Measurements from ENCODE around the gene HTT-AS. TPM values are rescaled to one million over a fixed set of nuclear protein-coding genes. Genes with fewer than 3 reads are reported as not detected.

HTT-AS gene
- total and polyA plus RNA-seq, 2 of the 8 experiments (the other 6 are each of a cell fraction or from before 2014, with no cell fraction given): not detected

DNA sequence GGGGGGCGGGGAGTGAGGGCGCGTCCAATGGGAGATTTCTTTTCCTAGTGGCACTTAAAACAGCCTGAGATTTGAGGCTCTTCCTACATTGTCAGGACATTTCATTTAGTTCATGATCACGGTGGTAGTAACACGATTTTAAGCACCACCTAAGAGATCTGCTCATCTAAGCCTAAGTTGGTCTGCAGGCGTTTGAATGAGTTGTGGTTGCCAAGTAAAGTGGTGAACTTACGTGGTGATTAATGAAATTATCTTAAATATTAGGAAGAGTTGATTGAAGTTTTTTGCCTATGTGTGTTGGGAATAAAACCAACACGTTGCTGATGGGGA, 1.3 kb upstream of the HTT-AS start:
- Histone ChIP-seq H3K4ac (replicated peaks; ENCODE audit: insufficient read length, low read depth, low read length) (no peak overlapping the region), H2BK15ac (ENCODE audit: low read length) (no peak overlapping the region), H2BK12ac (ENCODE audit: low read depth, low read length) (no peak overlapping the region), H3K79me2 (ENCODE audit: control insufficient read depth in 1 of 2, insufficient read depth in 2 of 2, low read length in 2 of 2) (peaks cover 19 to 51% of the 10 kb centered on the region in 2 experiments), H3K4me1 (replicated peaks in 1 of 4; ENCODE audit: control insufficient read depth in 3 of 4, insufficient read depth in 4 of 4, low read length in 3 of 4) (peaks cover 2 to 5% (median 3%) of the 10 kb centered on the region in 4 experiments; a peak in 6 of 7 replicates), H4K5ac (ENCODE audit: insufficient read length, low read depth, low read length) (no peak overlapping the region), H3K18ac (ENCODE audit: extremely low read depth, low read length) (no peak overlapping the region), H2BK5ac (ENCODE audit: low read depth, low read length) (no peak overlapping the region), H2BK20ac (ENCODE audit: low read length) (no peak overlapping the region), H3K23me2 (ENCODE audit: low read depth, low read length) (peaks cover 9% of the 10 kb centered on the region), H3K36me3 (ENCODE audit: control insufficient read depth in 2 of 4, insufficient read depth in 4 of 4, low read length in 3 of 4) (no peaks in the 10 kb centered on the region), H3K4me2 (ENCODE audit: insufficient read depth in 1 of 2, low read depth in 2 of 2, low read length in 2 of 2) (peak overlapping the region; percentile 69 to 93), H3K9ac (replicated peaks in 1 of 4; ENCODE audit: extremely low read depth in 1 of 4, low read depth in 3 of 4, low read length in 3 of 4) (peak overlapping the region in 3 of 4 experiments; percentile 51 to 84 (median 60); a peak in 6 of 7 replicates), H4K91ac (replicated peaks; ENCODE audit: insufficient read length, low read length) (no peak overlapping the region), H3K9me3 (ENCODE audit: insufficient read depth in 2 of 2, low read depth in 1 of 2, low read length in 1 of 2) (no peaks in the 10 kb centered on the region), H3K4me3 (ENCODE audit: extremely low read depth in 1 of 4, insufficient read depth in 2 of 4, low read depth in 3 of 4, low read length in 4 of 4) (peak overlapping the region; percentile 56 to 86 (median 78)), H3K27ac (ENCODE audit: low read depth, low read length) (no peak overlapping the region), H3K79me1 (ENCODE audit: low read depth, low read length) (peaks cover 11% of the 10 kb centered on the region), H3K23ac (ENCODE audit: insufficient read length) (no peak overlapping the region), H4K20me1 (replicated peaks in 1 of 2; ENCODE audit: control insufficient read depth in 1 of 2, insufficient read depth in 2 of 2, low read length in 2 of 2) (peaks cover 12 to 15% of the 10 kb centered on the region in 2 experiments), H2BK120ac (replicated peaks; ENCODE audit: low read depth, low read length) (no peak overlapping the region), H2AFZ (ENCODE audit: low read length) (no peak overlapping the region), H2AK5ac (ENCODE audit: low read depth, low read length) (no peak overlapping the region), H3K14ac (ENCODE audit: insufficient read length) (no peak overlapping the region), H3K27me3 (replicated peaks in 1 of 4; ENCODE audit: control insufficient read depth in 3 of 4, extremely low read depth in 1 of 4, insufficient read depth in 3 of 4, low read length in 3 of 4) (no peaks in the 10 kb centered on the region), H3K56ac (replicated peaks; ENCODE audit: insufficient read length, low read depth, low read length) (no peak overlapping the region), H4K8ac (ENCODE audit: extremely low read depth, insufficient read depth, low read length) (no peak overlapping the region)
- TF ChIP-seq RBBP5 (IDR thresholded peaks at IDR 0.05; ENCODE audit: borderline replicate concordance, low read depth, low read length): no peak
- no peak for TF ChIP-seq CHD1 (IDR thresholded peaks at IDR 0.05; ENCODE audit: low read depth, low read length)
- no peak for TF ChIP-seq GTF2F1 (IDR thresholded peaks at IDR 0.05; ENCODE audit: borderline replicate concordance, low read depth, low read length)
- TF ChIP-seq CREB1 (IDR thresholded peaks at IDR 0.05): no peak
- TF ChIP-seq CBX8 (IDR thresholded peaks at IDR 0.05; ENCODE audit: borderline replicate concordance, low read depth, low read length): no peak
- no peak for TF ChIP-seq HDAC6 (IDR thresholded peaks at IDR 0.05; ENCODE audit: low read depth, low read length)
- no peak for TF ChIP-seq SIRT6 (IDR thresholded peaks at IDR 0.05; ENCODE audit: low read length)
- TF ChIP-seq POU5F1 (IDR thresholded peaks at IDR 0.05; ENCODE audit: low read depth, low read length): no peak
- no peak for TF ChIP-seq TEAD4 (IDR thresholded peaks at IDR 0.05; ENCODE audit: low read depth, low read length)
- no peak for TF ChIP-seq ASH2L (IDR thresholded peaks at IDR 0.05; ENCODE audit: low read length)
- 12% methylated on average over 5 of the region's 8 CpGs; no CpG with 5 or more reads in 1 of the 2 experiments for WGBS, 2 experiments (ENCODE audit: extremely low coverage in 1 of 2, insufficient coverage in 1 of 2, insufficient read length in 1 of 2, insufficient replicate concordance in 2 of 2, low coverage in 1 of 2, low lambda C conversion rate in 2 of 2, missing lambda C conversion rate in 1 of 2)
- DNase-seq (ENCODE audit: low read depth in 1 of 2, low spot score in 2 of 2): no peak
- POLR2A ChIA-PET (ENCODE audit: partially characterized antibody): interaction anchor here (0.6 to 1.3 kb wide), 4 partner anchors 10 to 66 kb away, joined by 3 to 4 read pairs (median 4); no protein-coding TSS in a partner anchor
- CTCF ChIA-PET (ENCODE audit: partially characterized antibody): interaction anchor here (2.0 kb wide), 1 partner anchor 28 kb away, joined by 5 read pairs; no protein-coding TSS in a partner anchor
- FAIRE-seq: no peak
